Fibroblast of lung (primary cell): Measurements from ENCODE around the gene FSTL4. TPM values are rescaled to one million over a fixed set of nuclear protein-coding genes. Genes with fewer than 3 reads are reported as not detected.

ENCODE experiments used
- DNase-seq, 2 donors: peaks; one replicate each; pipeline versions ENCODE4 v3.0.0 to v3.0.0-alpha.2; 2010; ENCODE audit warnings: low read depth in 2 of 2
- H2AFZ ChIP-seq: 2 replicates; pipeline ENCODE4 v1.5.1; 2012; ENCODE audit warnings: low read length, control low read depth, inconsistent platforms
- H3K27ac ChIP-seq: 2 replicates; pipeline ENCODE4 v1.5.1; 2011; ENCODE audit warnings: low read length, control low read depth; ENCODE audit not compliant: insufficient read depth
- H3K27me3 ChIP-seq: 2 replicates; pipeline ENCODE4 v1.5.1; 2011; ENCODE audit warnings: mild to moderate bottlenecking, low read length; ENCODE audit not compliant: control insufficient read depth, insufficient read depth
- H3K36me3 ChIP-seq: 2 replicates; pipeline ENCODE4 v1.5.1; 2011; ENCODE audit warnings: low read length; ENCODE audit not compliant: control insufficient read depth, insufficient read depth
- H3K4me1 ChIP-seq: 2 replicates; pipeline ENCODE4 v1.5.1; 2011; ENCODE audit warnings: low read length; ENCODE audit not compliant: control insufficient read depth, insufficient read depth; ENCODE audit errors: extremely low read depth
- H3K4me2 ChIP-seq: 2 replicates; pipeline ENCODE4 v1.5.1; 2011; ENCODE audit warnings: low read length, control low read depth; ENCODE audit not compliant: insufficient read depth; ENCODE audit errors: extremely low read depth
- H3K4me3 ChIP-seq, 4 experiments: fragments of 200-600 bp in 1 of 4; sonication (generic) in 1 of 4; replicated peaks in 1 of 4; 2 replicates each; pipeline ENCODE4 v1.5.1; 2011 to 2016; ENCODE audit warnings: low read length in 4 of 4, low read depth in 3 of 4, mild to moderate bottlenecking in 3 of 4, control low read depth in 2 of 4, inconsistent platforms in 1 of 4, mixed read lengths in 1 of 4; ENCODE audit not compliant: insufficient read depth in 1 of 4; ENCODE audit errors: control extremely low read depth in 1 of 4
- H3K79me2 ChIP-seq: 2 replicates; pipeline ENCODE4 v1.5.1; 2012; ENCODE audit warnings: mild to moderate bottlenecking, low read length, inconsistent platforms; ENCODE audit not compliant: control insufficient read depth, insufficient read depth
- H3K9ac ChIP-seq: 2 replicates; pipeline ENCODE4 v1.5.1; 2011; ENCODE audit warnings: mild to moderate bottlenecking, low read length, control low read depth; ENCODE audit not compliant: insufficient read depth
- H3K9me3 ChIP-seq: 2 replicates; pipeline ENCODE4 v1.5.1; 2012; ENCODE audit warnings: low read depth, low read length; ENCODE audit not compliant: control insufficient read depth, insufficient read depth
- H4K20me1 ChIP-seq: 2 replicates; pipeline ENCODE4 v1.5.1; 2011; ENCODE audit warnings: low read length; ENCODE audit not compliant: control insufficient read depth, insufficient read depth; ENCODE audit errors: extremely low read depth
- CTCF ChIP-seq, 2 donors: IDR thresholded peaks in 1 of 2; conservative IDR thresholded peaks in 1 of 2; 1 replicate in 1 of 2; 2 replicates in 1 of 2; pipeline ENCODE4 v1.5.1; 2011 to 2012; ENCODE audit warnings: low read length in 2 of 2, control low read depth in 1 of 2, inconsistent platforms in 1 of 2, low read depth in 1 of 2, mild to moderate bottlenecking in 1 of 2
- EZH2 ChIP-seq: IDR thresholded peaks from 2 replicates; pipeline ENCODE4 v1.5.1; 2012; ENCODE audit warnings: low read length, control low read depth, mild to moderate bottlenecking; ENCODE audit errors: missing control alignments
- polyA plus RNA-seq, 2 donors: library from polyadenylated mRNA; depleted of rRNA in 1 of 2; stranded (reverse) in 1 of 2; unstranded in 1 of 2; fragments of >200 nt; gene quantifications; 2 replicates each; pipeline ENCODE4 v1.2.1, GENCODE V29; 2011 to 2012; ENCODE audit warnings: missing spikeins in 1 of 2
- total RNA-seq: library from RNA; depleted of rRNA; stranded (reverse); fragments of >200 nt; gene quantifications from 2 replicates; pipeline ENCODE4 v1.2.1, GENCODE V29; 2014

Gene FSTL4
- total and polyA plus RNA-seq, 2 donors (not counting 1 experiment from before 2014, with no cell fraction given): 0.17 to 0.33 TPM

- Histone ChIP-seq H3K4me3 (no peak overlapping the region), H2AFZ (no peak overlapping the region), H3K36me3 (no peaks in the 10 kb centered on the region), H4K20me1 (no peaks in the 10 kb centered on the region), H3K27ac (no peak overlapping the region), H3K4me2 (no peak overlapping the region), H3K79me2 (no peaks in the 10 kb centered on the region), H3K9ac (no peak overlapping the region), H3K4me1 (no peaks in the 10 kb centered on the region), H3K9me3 (no peaks in the 10 kb centered on the region), H3K27me3 (no peaks in the 10 kb centered on the region)
- no peak for TF ChIP-seq EZH2
- TF ChIP-seq CTCF (conservative IDR thresholded peaks at IDR 0.05 in 1 of 2, IDR thresholded peaks at IDR 0.05 in 1 of 2; ENCODE audit: low read depth in 1 of 2, low read length in 2 of 2): no peak
- DNase-seq: no peak
Observed at GRCh38 chr5:133390416-133391353, 221.7 kb downstream of the FSTL4 start.

- no peak for DNase-seq
- Histone ChIP-seq H3K9me3 (no peaks in the 10 kb centered on the region), H3K36me3 (no peaks in the 10 kb centered on the region), H3K27me3 (no peaks in the 10 kb centered on the region), H3K27ac (no peak overlapping the region), H2AFZ (no peak overlapping the region), H3K4me1 (no peaks in the 10 kb centered on the region), H3K79me2 (no peaks in the 10 kb centered on the region), H3K4me3 (no peak overlapping the region), H3K4me2 (no peak overlapping the region), H3K9ac (no peak overlapping the region), H4K20me1 (no peaks in the 10 kb centered on the region)
- no peak for TF ChIP-seq CTCF (conservative IDR thresholded peaks at IDR 0.05 in 1 of 2, IDR thresholded peaks at IDR 0.05 in 1 of 2; ENCODE audit: low read depth in 1 of 2, low read length in 2 of 2)
- TF ChIP-seq EZH2: no peak
Observed at GRCh38 chr5:133389066-133389590, 223.2 kb downstream of the FSTL4 start.

- no peaks in the 10 kb centered on the region for H3K79me2 ChIP-seq
- H3K9ac ChIP-seq: no peak overlapping the region
- H3K4me3 ChIP-seq: no peak overlapping the region
- H3K36me3 ChIP-seq: no peaks in the 10 kb centered on the region
- H3K27me3 ChIP-seq: no peaks in the 10 kb centered on the region
- no peak overlapping the region for H3K4me2 ChIP-seq
- no peaks in the 10 kb centered on the region for H3K4me1 ChIP-seq
- no peak overlapping the region for H3K27ac ChIP-seq
- H3K9me3 ChIP-seq: no peaks in the 10 kb centered on the region
- no peaks in the 10 kb centered on the region for H4K20me1 ChIP-seq
- DNase-seq: no peak
- TF ChIP-seq EZH2 (no peak), CTCF (conservative IDR thresholded peaks at IDR 0.05 in 1 of 2, IDR thresholded peaks at IDR 0.05 in 1 of 2; ENCODE audit: low read depth in 1 of 2, low read length in 2 of 2) (no peak)
- H2AFZ ChIP-seq: no peak overlapping the region
Observed at GRCh38 chr5:133387621-133388020, 224.7 kb downstream of the FSTL4 start.
